ENCODE results near the gene KIF3C. TPM values are rescaled to one million over a fixed set of nuclear protein-coding genes. Genes with fewer than 3 reads are reported as not detected.

The KIF3C gene
- total RNA-seq, 1 experiment from 2014 or later = 9.2 TPM

GRCh38 chr2:25926984-25927756 lies 55.1 kb downstream of the KIF3C start:
- Histone ChIP-seq H3K4me3 (ENCODE audit: low read depth, low read length) (no peak overlapping the region), H3K36me3 (ENCODE audit: control insufficient read depth, insufficient read depth, low read length) (no peaks in the 10 kb centered on the region), H3K4me1 (no peaks in the 10 kb centered on the region), H3K27me3 (replicated peaks; ENCODE audit: control insufficient read depth, insufficient read depth, low read length) (no peaks in the 10 kb centered on the region), H3K9me3 (no peaks in the 10 kb centered on the region)
- Mint-ChIP-seq H3K27ac (ENCODE audit: unreplicated experiment) (no peak overlapping the region), H3K9me3 (ENCODE audit: unreplicated experiment) (no peaks in the 10 kb centered on the region), H3K27me3 (ENCODE audit: insufficient read depth, unreplicated experiment) (no peaks in the 10 kb centered on the region), H3K36me3 (ENCODE audit: insufficient read depth, unreplicated experiment) (peaks cover 6% of the 10 kb centered on the region), H3K4me3 (ENCODE audit: unreplicated experiment) (no peak overlapping the region), H3K4me1 (ENCODE audit: low read depth, unreplicated experiment) (no peaks in the 10 kb centered on the region)
- POLR2A ChIA-PET = no interaction called here
- no TSS peak for BruUV-seq (replicated peaks)
- intact Hi-C loops (cut with micrococcal nuclease; ENCODE audit: unreplicated experiment) = no loop called here
- no peak for DNase-seq
- CTCF ChIA-PET = no interaction called here
- no peak for TF ChIP-seq CTCF (IDR thresholded peaks at IDR 0.05; ENCODE audit: insufficient read depth in 1 of 2, low read depth in 1 of 2, low read length in 1 of 2, severe bottlenecking in 1 of 2, unreplicated experiment in 1 of 2)

GRCh38 chr2:25922501-25922900 lies 59.8 kb downstream of the KIF3C start:
- no peaks in the 10 kb centered on the region for H3K9me3 Mint-ChIP-seq (ENCODE audit: unreplicated experiment)
- no peak for TF ChIP-seq CTCF (IDR thresholded peaks at IDR 0.05; ENCODE audit: insufficient read depth in 1 of 2, low read depth in 1 of 2, low read length in 1 of 2, severe bottlenecking in 1 of 2, unreplicated experiment in 1 of 2)
- no peaks in the 10 kb centered on the region for H3K36me3 Mint-ChIP-seq (ENCODE audit: insufficient read depth, unreplicated experiment)
- intact Hi-C loops (cut with micrococcal nuclease; ENCODE audit: unreplicated experiment) = no loop called here
- Histone ChIP-seq H3K36me3 (ENCODE audit: control insufficient read depth, insufficient read depth, low read length) (no peaks in the 10 kb centered on the region), H3K9me3 (no peaks in the 10 kb centered on the region), H3K4me3 (ENCODE audit: low read depth, low read length) (no peak overlapping the region), H3K27me3 (replicated peaks; ENCODE audit: control insufficient read depth, insufficient read depth, low read length) (no peaks in the 10 kb centered on the region), H3K4me1 (no peaks in the 10 kb centered on the region)
- H3K27ac Mint-ChIP-seq (ENCODE audit: unreplicated experiment) = no peak overlapping the region
- H3K4me1 Mint-ChIP-seq (ENCODE audit: low read depth, unreplicated experiment) = no peaks in the 10 kb centered on the region
- CTCF ChIA-PET = no interaction called here
- no peak for DNase-seq
- no TSS peak for BruUV-seq (replicated peaks)
- no peaks in the 10 kb centered on the region for H3K27me3 Mint-ChIP-seq (ENCODE audit: insufficient read depth, unreplicated experiment)
- no peak overlapping the region for H3K4me3 Mint-ChIP-seq (ENCODE audit: unreplicated experiment)
- POLR2A ChIA-PET = no interaction called here

- Histone ChIP-seq H3K36me3 (ENCODE audit: control insufficient read depth, insufficient read depth, low read length) (no peaks in the 10 kb centered on the region), H3K4me1 (no peaks in the 10 kb centered on the region), H3K27me3 (replicated peaks; ENCODE audit: control insufficient read depth, insufficient read depth, low read length) (no peaks in the 10 kb centered on the region), H3K9me3 (no peaks in the 10 kb centered on the region), H3K4me3 (ENCODE audit: low read depth, low read length) (no peak overlapping the region)
- Mint-ChIP-seq H3K27me3 (ENCODE audit: insufficient read depth, unreplicated experiment) (no peaks in the 10 kb centered on the region), H3K36me3 (ENCODE audit: insufficient read depth, unreplicated experiment) (no peaks in the 10 kb centered on the region), H3K9me3 (ENCODE audit: unreplicated experiment) (no peaks in the 10 kb centered on the region), H3K27ac (ENCODE audit: unreplicated experiment) (no peak overlapping the region), H3K4me1 (ENCODE audit: low read depth, unreplicated experiment) (no peaks in the 10 kb centered on the region), H3K4me3 (ENCODE audit: unreplicated experiment) (no peak overlapping the region)
- intact Hi-C loops (cut with micrococcal nuclease; ENCODE audit: unreplicated experiment) = no loop called here
- BruUV-seq (replicated peaks) = no TSS peak
- DNase-seq = no peak
- no peak for TF ChIP-seq CTCF (IDR thresholded peaks at IDR 0.05; ENCODE audit: insufficient read depth in 1 of 2, low read depth in 1 of 2, low read length in 1 of 2, severe bottlenecking in 1 of 2, unreplicated experiment in 1 of 2)
- CTCF ChIA-PET = no interaction called here
- POLR2A ChIA-PET = no interaction called here
Measured at GRCh38 chr2:25920786-25921415, 61.4 kb downstream of the KIF3C start.
